Activated naive CD8-positive, alpha-beta T cell treated with anti-CD3 and anti-CD28 coated beads, Interleukin-2, amount 50 U/mL, for 24 hours (primary cell): ENCODE data around the gene PTK7.

Source experiments
- ATAC-seq: fragments of 150-1000 bp; cut with Tn5 transposase; one replicate; pipeline ENCODE4 v1.10.0; 2021
- DNase-seq: peaks from one replicate; pipeline ENCODE4 v3.0.0; 2021
- H3K27ac Mint-ChIP-seq: one replicate; pipeline ENCODE4 v1.8.0; 2021; ENCODE audit warnings: mild to moderate bottlenecking, mixed read lengths
- H3K27me3 Mint-ChIP-seq: one replicate; pipeline ENCODE4 v1.8.0; 2021; ENCODE audit warnings: mixed read lengths
- H3K36me3 Mint-ChIP-seq: one replicate; pipeline ENCODE4 v1.8.0; 2021; ENCODE audit warnings: low read depth, mixed read lengths
- H3K4me1 Mint-ChIP-seq: one replicate; pipeline ENCODE4 v1.8.0; 2021; ENCODE audit warnings: mixed read lengths
- H3K4me3 Mint-ChIP-seq: one replicate; pipeline ENCODE4 v1.8.0; 2021; ENCODE audit warnings: mild to moderate bottlenecking, moderate library complexity, mixed read lengths
- H3K9me3 Mint-ChIP-seq: one replicate; pipeline ENCODE4 v1.8.0; 2021; ENCODE audit warnings: mixed read lengths

PTK7 gene

GRCh38 chr6:43176423-43176786, 100.3 kb downstream of the PTK7 start:
- no peak overlapping the region for H3K4me3 Mint-ChIP-seq
- H3K27me3 Mint-ChIP-seq, result no peaks in the 10 kb centered on the region
- peaks cover 42% of the 10 kb centered on the region for H3K4me1 Mint-ChIP-seq
- H3K9me3 Mint-ChIP-seq, result no peaks in the 10 kb centered on the region
- peaks cover 36% of the 10 kb centered on the region for H3K36me3 Mint-ChIP-seq
- ATAC-seq (no peak), DNase-seq (no peak)
- H3K27ac Mint-ChIP-seq, result no peak overlapping the region

GRCh38 chr6:43178150-43178549, 102.0 kb downstream of the PTK7 start:
- H3K27ac Mint-ChIP-seq, result no peak overlapping the region
- peaks cover 32% of the 10 kb centered on the region for H3K36me3 Mint-ChIP-seq
- H3K9me3 Mint-ChIP-seq, result no peaks in the 10 kb centered on the region
- H3K4me1 Mint-ChIP-seq, result peaks cover 47% of the 10 kb centered on the region
- no peak for ATAC-seq
- DNase-seq, result no peak
- no peaks in the 10 kb centered on the region for H3K27me3 Mint-ChIP-seq
- no peak overlapping the region for H3K4me3 Mint-ChIP-seq

GRCh38 chr6:43178951-43179830, 103.1 kb downstream of the PTK7 start:
- H3K27ac Mint-ChIP-seq, result peak overlapping the region; percentile 29
- DNase-seq (no peak), ATAC-seq (no peak)
- no peaks in the 10 kb centered on the region for H3K27me3 Mint-ChIP-seq
- peaks cover 46% of the 10 kb centered on the region for H3K4me1 Mint-ChIP-seq
- H3K36me3 Mint-ChIP-seq, result peaks cover 33% of the 10 kb centered on the region
- no peak overlapping the region for H3K4me3 Mint-ChIP-seq
- H3K9me3 Mint-ChIP-seq, result no peaks in the 10 kb centered on the region

GRCh38 chr6:43180058-43180457, 103.9 kb downstream of the PTK7 start:
- Mint-ChIP-seq H3K4me1 (peaks cover 46% of the 10 kb centered on the region), H3K4me3 (no peak overlapping the region), H3K9me3 (no peaks in the 10 kb centered on the region), H3K36me3 (peaks cover 30% of the 10 kb centered on the region), H3K27me3 (no peaks in the 10 kb centered on the region), H3K27ac (no peak overlapping the region)
- no peak for DNase-seq
- ATAC-seq, result no peak

- H3K4me3 Mint-ChIP-seq, result peak overlapping the region; percentile 94
- no peaks in the 10 kb centered on the region for H3K9me3 Mint-ChIP-seq
- DNase-seq (no peak), ATAC-seq (no peak)
- H3K27me3 Mint-ChIP-seq, result no peaks in the 10 kb centered on the region
- H3K36me3 Mint-ChIP-seq, result peaks cover 23% of the 10 kb centered on the region
- peaks cover 47% of the 10 kb centered on the region for H3K4me1 Mint-ChIP-seq
- peak overlapping the region; percentile 86 for H3K27ac Mint-ChIP-seq
These were observed 104.9 kb downstream of the PTK7 start for GRCh38 chr6:43180985-43181384.

GRCh38 chr6:43181621-43181941, 105.5 kb downstream of the PTK7 start:
- peaks cover 50% of the 10 kb centered on the region for H3K4me1 Mint-ChIP-seq
- H3K27me3 Mint-ChIP-seq, result no peaks in the 10 kb centered on the region

GRCh38 chr6:43181942-43182860, 106.1 kb downstream of the PTK7 start, which contains the start of gene CUL9:
Gene CUL9 (plus strand): TSS chr6:43182196. CDS start chr6:43184311, 2,115 bp downstream.
- ATAC-seq, result peak; percentile 91
- peaks cover 23% of the 10 kb centered on the region for H3K36me3 Mint-ChIP-seq

More at GRCh38 chr6:43181621-43181941, 105.5 kb downstream of the PTK7 start:
- Mint-ChIP-seq H3K4me3 (peak overlapping the region; percentile 94), H3K9me3 (no peaks in the 10 kb centered on the region), H3K36me3 (peaks cover 25% of the 10 kb centered on the region), H3K27ac (peak overlapping the region; percentile 86)
- DNase-seq (no peak), ATAC-seq (no peak)

GRCh38 chr6:43183441-43183840, 107.3 kb downstream of the PTK7 start:
- H3K27ac Mint-ChIP-seq, result peak overlapping the region; percentile 86
- no peaks in the 10 kb centered on the region for H3K9me3 Mint-ChIP-seq
- H3K36me3 Mint-ChIP-seq, result peaks cover 16% of the 10 kb centered on the region
- DNase-seq, result no peak
- no peak for ATAC-seq
- no peaks in the 10 kb centered on the region for H3K27me3 Mint-ChIP-seq
- H3K4me1 Mint-ChIP-seq, result peaks cover 50% of the 10 kb centered on the region
- H3K4me3 Mint-ChIP-seq, result peak overlapping the region; percentile 94

More at GRCh38 chr6:43181942-43182860, 106.1 kb downstream of the PTK7 start, which contains the start of gene CUL9:
- peaks cover 50% of the 10 kb centered on the region for H3K4me1 Mint-ChIP-seq
- H3K27ac Mint-ChIP-seq, result peak within 1 kb of the TSS; percentile 86
- no peaks in the 10 kb centered on the region for H3K9me3 Mint-ChIP-seq
- H3K27me3 Mint-ChIP-seq, result no peaks in the 10 kb centered on the region
- peak; percentile 87 for DNase-seq
- H3K4me3 Mint-ChIP-seq, result peak within 1 kb of the TSS; percentile 94

GRCh38 chr6:43184268-43184985, 108.3 kb downstream of the PTK7 start:
- Mint-ChIP-seq H3K27me3 (no peaks in the 10 kb centered on the region), H3K4me1 (peaks cover 50% of the 10 kb centered on the region), H3K9me3 (no peaks in the 10 kb centered on the region), H3K27ac (no peak overlapping the region), H3K4me3 (peak overlapping the region; percentile 33), H3K36me3 (peaks cover 15% of the 10 kb centered on the region)
- DNase-seq, result no peak
- no peak for ATAC-seq

GRCh38 chr6:43185391-43185985, 109.4 kb downstream of the PTK7 start:
- Mint-ChIP-seq H3K4me3 (peak overlapping the region; percentile 63), H3K27ac (peak overlapping the region; percentile 84), H3K36me3 (peaks cover 17% of the 10 kb centered on the region), H3K4me1 (peaks cover 53% of the 10 kb centered on the region), H3K27me3 (no peaks in the 10 kb centered on the region), H3K9me3 (no peaks in the 10 kb centered on the region)
- DNase-seq (no peak), ATAC-seq (peak; percentile 25)

- Mint-ChIP-seq H3K27ac (no peak overlapping the region), H3K36me3 (peaks cover 17% of the 10 kb centered on the region)
These were observed 109.9 kb downstream of the PTK7 start for GRCh38 chr6:43186019-43186418.

GRCh38 chr6:43186706-43187105, 110.6 kb downstream of the PTK7 start:
- no peak overlapping the region for H3K4me3 Mint-ChIP-seq
- no peaks in the 10 kb centered on the region for H3K27me3 Mint-ChIP-seq
- H3K27ac Mint-ChIP-seq, result no peak overlapping the region
- no peaks in the 10 kb centered on the region for H3K9me3 Mint-ChIP-seq
- peaks cover 43% of the 10 kb centered on the region for H3K4me1 Mint-ChIP-seq
- ATAC-seq (no peak), DNase-seq (no peak)
- peaks cover 17% of the 10 kb centered on the region for H3K36me3 Mint-ChIP-seq

More at GRCh38 chr6:43186019-43186418, 109.9 kb downstream of the PTK7 start:
- H3K9me3 Mint-ChIP-seq, result no peaks in the 10 kb centered on the region
- ATAC-seq (no peak), DNase-seq (no peak)
- no peaks in the 10 kb centered on the region for H3K27me3 Mint-ChIP-seq
- H3K4me1 Mint-ChIP-seq, result peaks cover 50% of the 10 kb centered on the region
- no peak overlapping the region for H3K4me3 Mint-ChIP-seq

- H3K9me3 Mint-ChIP-seq, result no peaks in the 10 kb centered on the region
- no peak overlapping the region for H3K27ac Mint-ChIP-seq
- peaks cover 37% of the 10 kb centered on the region for H3K4me1 Mint-ChIP-seq
- DNase-seq, result no peak
- no peak for ATAC-seq
- H3K36me3 Mint-ChIP-seq, result peaks cover 20% of the 10 kb centered on the region
- no peaks in the 10 kb centered on the region for H3K27me3 Mint-ChIP-seq
- H3K4me3 Mint-ChIP-seq, result no peak overlapping the region
These were observed 111.7 kb downstream of the PTK7 start for GRCh38 chr6:43187821-43188220.

- Mint-ChIP-seq H3K27me3 (no peaks in the 10 kb centered on the region), H3K27ac (peak overlapping the region; percentile 8), H3K36me3 (peaks cover 23% of the 10 kb centered on the region), H3K4me3 (no peak overlapping the region), H3K4me1 (peaks cover 31% of the 10 kb centered on the region), H3K9me3 (no peaks in the 10 kb centered on the region)
- DNase-seq (no peak), ATAC-seq (no peak)
These were observed 112.3 kb downstream of the PTK7 start for GRCh38 chr6:43188426-43188825.
